Measurements from ENCODE around the gene SLC7A8.
"Not testable (repeated sequence)": the region's sequence is repeated elsewhere in the genome, so short reads cannot be mapped to it uniquely, and the experiment has no call there.

DNA sequence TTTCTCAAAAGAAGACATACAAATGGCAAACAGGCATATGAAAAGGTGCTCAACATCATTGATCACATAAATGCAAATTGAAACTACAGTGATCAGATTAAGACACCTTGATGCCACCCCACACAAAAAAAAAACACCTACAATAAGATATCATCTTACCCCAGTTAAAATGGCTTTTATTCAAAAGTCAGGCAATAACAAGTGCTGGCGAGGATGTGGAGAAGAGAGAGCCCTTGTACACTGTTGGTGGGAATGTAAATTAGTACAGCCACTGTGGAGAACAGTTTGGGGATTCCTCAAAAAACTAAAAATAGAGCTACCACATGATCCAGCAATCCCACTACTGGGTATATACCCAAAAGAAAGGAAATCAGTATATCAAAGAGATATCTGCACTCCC is 41.5 kb upstream of the SLC7A8 start:
- TF ChIP-seq CTCF (conservative IDR thresholded peaks at IDR 0.05 in 1 of 2, IDR thresholded peaks at IDR 0.05 in 1 of 2; ENCODE audit: low read depth in 1 of 2, low read length in 2 of 2); EZH2 (IDR thresholded peaks at IDR 0.05; ENCODE audit: low read length, missing control alignments): not testable (repeated sequence)
